ENCODE results near the gene ATP11A.

ATP11A gene

GRCh38 chr13:112898621-112899280 lies 208.9 kb downstream of the ATP11A start:
- DNase-seq = no peak

- DNase-seq = no peak
These were observed 209.7 kb downstream of the ATP11A start for GRCh38 chr13:112899281-112900225.

- no peak for DNase-seq
These were observed 210.4 kb downstream of the ATP11A start for GRCh38 chr13:112900226-112900600.

GRCh38 chr13:112900691-112901091 lies 210.9 kb downstream of the ATP11A start:
- DNase-seq = no peak

GRCh38 chr13:112902101-112902651 lies 212.3 kb downstream of the ATP11A start:
- DNase-seq = no peak

- DNase-seq = no peak
These were observed 212.8 kb downstream of the ATP11A start for GRCh38 chr13:112902669-112903068.

GRCh38 chr13:112903071-112903577 lies 213.3 kb downstream of the ATP11A start:
- no peak for DNase-seq

GRCh38 chr13:112903606-112904195 lies 213.9 kb downstream of the ATP11A start:
- DNase-seq = no peak

- DNase-seq = no peak
These were observed 214.7 kb downstream of the ATP11A start for GRCh38 chr13:112904436-112904960.

GRCh38 chr13:112905086-112905485 lies 215.2 kb downstream of the ATP11A start:
- no peak for DNase-seq

GRCh38 chr13:112905619-112905989 lies 215.8 kb downstream of the ATP11A start:
- DNase-seq = no peak

- DNase-seq = peak; percentile 80
These were observed 216.3 kb downstream of the ATP11A start for GRCh38 chr13:112905990-112906641.

GRCh38 chr13:112907286-112907685 lies 217.4 kb downstream of the ATP11A start:
- DNase-seq = no peak

- DNase-seq = no peak
These were observed 218.1 kb downstream of the ATP11A start for GRCh38 chr13:112907871-112908331.

GRCh38 chr13:112908342-112908741 lies 218.5 kb downstream of the ATP11A start:
- no peak for DNase-seq

GRCh38 chr13:112910016-112910415 lies 220.2 kb downstream of the ATP11A start:
- DNase-seq = no peak

- no peak for DNase-seq
These were observed 220.9 kb downstream of the ATP11A start for GRCh38 chr13:112910616-112911280.

GRCh38 chr13:112911285-112911701 lies 221.5 kb downstream of the ATP11A start:
- DNase-seq = no peak

- DNase-seq = no peak
These were observed 222.0 kb downstream of the ATP11A start for GRCh38 chr13:112911883-112912282.

GRCh38 chr13:112912726-112913440 lies 223.0 kb downstream of the ATP11A start:
- no peak for DNase-seq

- DNase-seq = no peak
These were observed 226.5 kb downstream of the ATP11A start for GRCh38 chr13:112916296-112916695.
